ENCODE measurements around the gene PTOV1. TPM values are rescaled to one million over a fixed set of nuclear protein-coding genes. Genes with fewer than 3 reads are reported as not detected.

Gene PTOV1
- total RNA-seq, 1 experiment from 2014 or later, result 114 TPM

DNA sequence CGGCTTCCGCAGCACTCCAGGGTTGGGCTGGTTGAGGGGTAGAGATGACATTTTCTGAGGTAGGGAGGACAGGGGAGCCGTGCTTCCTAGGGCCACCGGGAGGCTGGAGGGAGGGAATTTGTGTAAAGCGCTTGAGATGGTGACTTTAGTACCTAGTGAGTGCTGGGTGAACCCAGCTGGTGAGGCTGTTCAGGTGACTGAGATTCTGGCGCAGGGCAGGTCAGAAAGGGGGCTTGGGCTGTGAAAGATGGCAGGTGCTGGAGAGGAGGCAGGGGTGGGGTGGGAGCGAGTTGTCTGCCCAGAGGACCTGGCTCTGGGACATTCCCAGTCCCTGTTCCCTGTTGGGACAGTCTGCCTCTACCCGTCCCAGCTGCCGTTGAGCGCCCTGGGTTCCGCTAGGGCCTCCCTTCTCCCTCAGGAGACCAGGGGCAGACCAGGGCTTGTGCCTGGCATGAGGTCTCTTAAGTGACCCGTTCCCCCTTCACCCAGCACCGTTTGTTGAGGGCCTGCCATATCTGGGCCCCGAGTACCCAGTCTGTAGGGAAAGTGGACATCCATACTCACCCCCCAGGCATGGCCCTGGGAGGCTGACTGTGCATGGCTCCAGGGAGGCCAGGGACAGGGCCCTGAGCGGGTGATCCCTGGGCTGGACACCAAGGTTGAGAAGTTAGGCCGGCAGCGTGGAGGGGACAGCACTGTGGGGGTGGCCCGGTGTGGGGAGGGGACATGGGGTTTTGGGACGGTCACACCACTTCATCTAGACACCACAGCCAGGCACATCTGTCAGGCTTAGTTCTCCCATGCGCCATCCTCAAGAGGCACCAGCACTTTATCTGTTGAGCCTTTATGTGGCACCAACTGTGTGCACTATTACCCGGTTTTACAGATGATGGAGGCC is 5.0 kb downstream of the PTOV1 start:
- 0 out of 2 replicates have a peak, but pooled peaks have one; percentile 2 for ATAC-seq
- intact Hi-C loops (cut with micrococcal nuclease; ENCODE audit: unreplicated experiment), result no loop called here

GRCh38 chr19:49856574-49857021 is 5.6 kb downstream of the PTOV1 start:
- Histone ChIP-seq H3K9me3 (ENCODE audit: control insufficient read depth, insufficient read depth, low read depth, low read length) (no peaks in the 10 kb centered on the region), H3K4me3 (ENCODE audit: low read depth in 2 of 2, low read length in 2 of 2) (no peak overlapping the region), H3K4me1 (ENCODE audit: control insufficient read depth, insufficient read depth, low read length) (peaks cover 43% of the 10 kb centered on the region), H3K27me3 (ENCODE audit: control insufficient read depth, insufficient read depth, low read length) (no peaks in the 10 kb centered on the region), H3K36me3 (ENCODE audit: control insufficient read depth, insufficient read depth, low read length) (no peaks in the 10 kb centered on the region), H3K27ac (ENCODE audit: low read length) (no peak overlapping the region)
- in situ Hi-C loops (cut with HindIII; ENCODE audit: low pct_unique_long_range_greater_than_20kb, low sequenced_read_pairs), result no loop called here
- ChIA-PET POLR2A (no interaction called here), CTCF (no interaction called here)
- intact Hi-C loops (cut with micrococcal nuclease; ENCODE audit: unreplicated experiment), result no loop called here
- no TSS peak for BruUV-seq (replicated peaks)
- ATAC-seq, result no peak
- no peak for DNase-seq (ENCODE audit: low read depth, low spot score)
- TF ChIP-seq TCF7L2 (IDR thresholded peaks at IDR 0.05; ENCODE audit: low read depth, low read length) (no peak), POLR2AphosphoS5 (IDR thresholded peaks at IDR 0.05; ENCODE audit: low read depth, low read length) (no peak), REST (IDR thresholded peaks at IDR 0.05; ENCODE audit: insufficient read depth in 1 of 2, low read depth in 2 of 2, low read length in 1 of 2) (no peak), CTCF (IDR thresholded peaks at IDR 0.05) (no peak)

More for the DNA sequence above, 5.0 kb downstream of the PTOV1 start:
- TF ChIP-seq SIN3A (IDR thresholded peaks at IDR 0.05; ENCODE audit: borderline replicate concordance, insufficient read depth, low read depth, low read length) (peak; percentile 34), POLR2AphosphoS5 (IDR thresholded peaks at IDR 0.05; ENCODE audit: low read depth, low read length) (peak; percentile 17; the same call in 1 of the 2 replicates), TCF7L2 (IDR thresholded peaks at IDR 0.05; ENCODE audit: low read depth, low read length) (no peak), REST (IDR thresholded peaks at IDR 0.05; ENCODE audit: insufficient read depth in 1 of 2, low read depth in 2 of 2, low read length in 1 of 2) (no peak), CTCF (IDR thresholded peaks at IDR 0.05) (no peak)
- Histone ChIP-seq H3K27me3 (ENCODE audit: control insufficient read depth, insufficient read depth, low read length) (no peaks in the 10 kb centered on the region), H3K36me3 (ENCODE audit: control insufficient read depth, insufficient read depth, low read length) (no peaks in the 10 kb centered on the region), H3K4me3 (ENCODE audit: low read depth in 2 of 2, low read length in 2 of 2) (no peak overlapping the region), H3K9me3 (ENCODE audit: control insufficient read depth, insufficient read depth, low read depth, low read length) (no peaks in the 10 kb centered on the region), H3K27ac (ENCODE audit: low read length) (peak overlapping the region; percentile 39; the same call in 1 of the 2 replicates), H3K4me1 (ENCODE audit: control insufficient read depth, insufficient read depth, low read length) (peaks cover 40% of the 10 kb centered on the region)
- BruUV-seq (replicated peaks), result TSS peak; percentile 54
- no peak for DNase-seq (ENCODE audit: low read depth, low spot score)
- in situ Hi-C loops (cut with HindIII; ENCODE audit: low pct_unique_long_range_greater_than_20kb, low sequenced_read_pairs), result no loop called here
- ChIA-PET CTCF (no interaction called here), POLR2A (no interaction called here)
